Epithelial cell of proximal tubule (primary cell): ENCODE measurements around the gene DMRTC2. TPM values are rescaled to one million over a fixed set of nuclear protein-coding genes. Genes with fewer than 3 reads are reported as not detected.

Experiments used
- DNase-seq: peaks from one replicate; pipeline ENCODE4 v3.0.0-alpha.2; 2011; ENCODE audit warnings: low read depth
- H3K4me3 ChIP-seq: 2 replicates; pipeline ENCODE4 v1.5.1; 2011; ENCODE audit warnings: low read depth, mild to moderate bottlenecking, low read length
- total RNA-seq: library from RNA; depleted of rRNA; stranded (reverse); fragments of >200 nt; gene quantifications from 2 replicates; pipeline ENCODE4 v1.2.3, GENCODE V29; 2015
- TF ChIP-seq, protein P1 (sequence below): conservative IDR thresholded peaks from 2 replicates; pipeline ENCODE4 v1.5.1; 2012; ENCODE audit warnings: low read depth, mild to moderate bottlenecking, low read length

Gene DMRTC2
- total RNA-seq: not detected in 2 replicates

- no peak within 1 kb of the TSS for H3K4me3 ChIP-seq
- no peak for DNase-seq
- TF ChIP-seq, protein P1, sequence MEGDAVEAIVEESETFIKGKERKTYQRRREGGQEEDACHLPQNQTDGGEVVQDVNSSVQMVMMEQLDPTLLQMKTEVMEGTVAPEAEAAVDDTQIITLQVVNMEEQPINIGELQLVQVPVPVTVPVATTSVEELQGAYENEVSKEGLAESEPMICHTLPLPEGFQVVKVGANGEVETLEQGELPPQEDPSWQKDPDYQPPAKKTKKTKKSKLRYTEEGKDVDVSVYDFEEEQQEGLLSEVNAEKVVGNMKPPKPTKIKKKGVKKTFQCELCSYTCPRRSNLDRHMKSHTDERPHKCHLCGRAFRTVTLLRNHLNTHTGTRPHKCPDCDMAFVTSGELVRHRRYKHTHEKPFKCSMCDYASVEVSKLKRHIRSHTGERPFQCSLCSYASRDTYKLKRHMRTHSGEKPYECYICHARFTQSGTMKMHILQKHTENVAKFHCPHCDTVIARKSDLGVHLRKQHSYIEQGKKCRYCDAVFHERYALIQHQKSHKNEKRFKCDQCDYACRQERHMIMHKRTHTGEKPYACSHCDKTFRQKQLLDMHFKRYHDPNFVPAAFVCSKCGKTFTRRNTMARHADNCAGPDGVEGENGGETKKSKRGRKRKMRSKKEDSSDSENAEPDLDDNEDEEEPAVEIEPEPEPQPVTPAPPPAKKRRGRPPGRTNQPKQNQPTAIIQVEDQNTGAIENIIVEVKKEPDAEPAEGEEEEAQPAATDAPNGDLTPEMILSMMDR: no peak
These were observed at the start of gene DMRTC2 for GRCh38 chr19:41845001-41845050. TSS of gene DMRTC2 (plus strand) at chr19:41845042. CDS start at chr19:41847429, 2,387 bp downstream.

DNA sequence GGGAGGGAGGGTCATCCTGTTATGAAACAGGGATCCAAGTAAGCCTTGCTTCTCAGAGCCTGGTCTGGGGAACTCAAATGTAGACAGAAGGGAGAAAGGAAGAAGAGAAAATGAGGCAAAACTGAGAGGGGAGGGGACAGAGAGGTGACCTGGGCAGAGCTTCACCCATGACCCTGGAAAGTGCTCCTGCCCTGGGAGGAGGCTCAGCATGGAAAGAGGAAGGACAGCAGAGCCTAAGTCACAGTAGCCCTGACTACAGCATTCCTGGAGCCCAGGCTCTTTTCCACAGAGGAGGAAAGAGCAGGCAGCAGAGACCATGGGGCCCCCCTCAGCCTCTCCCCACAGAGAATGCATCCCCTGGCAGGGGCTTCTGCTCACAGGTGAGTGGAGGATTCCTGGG is 48.5 kb upstream of the DMRTC2 start, which contains the start of gene CEACAM3:
TSS of gene CEACAM3 (plus strand) at position 226 of the 400 bp plus-strand sequence. CDS start at position 317, 91 bp downstream.
- no peak within 1 kb of the TSS for H3K4me3 ChIP-seq
- TF ChIP-seq, protein P1: no peak
- no peak for DNase-seq

DNA sequence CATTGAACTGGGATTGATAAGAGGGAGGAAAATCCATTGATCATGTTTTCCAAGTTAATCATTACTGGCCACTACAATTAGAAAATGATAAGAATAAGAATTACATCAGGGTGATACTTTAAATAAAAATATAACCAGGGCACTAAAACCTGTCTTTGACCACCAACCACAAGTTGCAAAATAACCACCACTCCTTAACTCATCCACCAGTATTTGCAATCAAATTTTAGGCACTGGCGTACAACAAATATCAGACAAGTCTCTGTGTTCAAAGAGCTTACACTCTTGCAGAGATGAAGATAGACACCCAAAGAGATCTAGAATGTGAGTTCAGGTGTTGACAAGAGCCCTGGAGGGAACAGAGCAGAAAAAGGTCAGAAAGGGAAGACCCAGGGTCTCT is 47.9 kb upstream of the DMRTC2 start:
- H3K4me3 ChIP-seq: no peak overlapping the region
- no peak for DNase-seq
- TF ChIP-seq, protein P1: no peak

DNA sequence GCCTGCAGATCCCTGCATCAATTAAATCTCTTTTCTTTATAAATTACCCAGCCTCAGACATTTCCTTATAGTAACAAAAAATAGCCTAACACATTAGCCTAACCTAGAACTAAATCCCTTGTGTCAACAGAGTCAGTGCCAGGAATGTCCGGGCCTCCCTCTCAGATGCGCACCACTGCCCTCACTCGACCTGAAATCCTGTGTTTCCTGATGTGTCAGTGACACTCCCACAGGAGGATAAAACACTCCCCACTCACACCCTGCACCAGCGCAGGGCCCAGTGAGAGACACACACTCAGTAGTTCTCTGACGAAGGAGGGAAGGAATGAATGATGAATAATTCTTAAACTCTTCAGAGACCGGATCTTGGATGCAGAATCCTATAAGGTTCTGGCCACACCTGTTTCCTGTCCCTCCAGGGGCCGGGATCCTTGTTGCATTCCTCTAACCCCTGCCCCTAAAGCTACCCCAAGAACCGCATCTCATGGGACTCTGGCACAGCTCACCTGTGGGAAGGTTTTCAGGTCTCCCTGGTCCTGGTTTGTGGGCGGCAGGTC is 45.3 kb upstream of the DMRTC2 start:
- TF ChIP-seq, protein P1: no peak
- H3K4me3 ChIP-seq: no peak overlapping the region
- DNase-seq: no peak

GRCh38 chr19:41801031-41801430 is 43.8 kb upstream of the DMRTC2 start:
- TF ChIP-seq, protein P1: no peak
- H3K4me3 ChIP-seq: no peak overlapping the region
- DNase-seq: no peak

DNA sequence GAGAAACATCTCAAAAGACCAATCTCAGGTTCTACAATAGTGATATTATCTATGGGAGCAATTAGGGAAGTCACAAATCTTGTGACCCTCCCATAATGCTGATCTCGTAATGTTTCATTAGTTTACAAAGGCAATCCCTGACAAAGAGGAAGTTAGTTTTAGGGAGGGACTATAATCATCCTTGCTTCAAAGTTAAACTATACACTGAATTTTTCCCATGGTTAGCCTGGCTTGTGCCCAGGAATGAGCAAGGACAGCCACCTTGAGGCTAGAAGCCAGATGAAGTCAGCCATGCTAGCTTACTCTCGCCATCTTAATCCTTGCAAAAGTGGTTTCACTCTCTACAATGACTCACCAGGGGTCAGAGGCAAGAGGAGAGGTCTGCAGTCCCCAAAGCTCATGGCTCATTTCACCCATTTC is 43.0 kb upstream of the DMRTC2 start:
- TF ChIP-seq, protein P1: no peak
- H3K4me3 ChIP-seq: no peak overlapping the region
- DNase-seq: no peak

- H3K4me3 ChIP-seq: no peak overlapping the region
- TF ChIP-seq, protein P1: no peak
- no peak for DNase-seq
These were observed 42.1 kb upstream of the DMRTC2 start for GRCh38 chr19:41802770-41803169.
